Measurements from ENCODE around the gene SPDEF.

The SPDEF gene

DNA sequence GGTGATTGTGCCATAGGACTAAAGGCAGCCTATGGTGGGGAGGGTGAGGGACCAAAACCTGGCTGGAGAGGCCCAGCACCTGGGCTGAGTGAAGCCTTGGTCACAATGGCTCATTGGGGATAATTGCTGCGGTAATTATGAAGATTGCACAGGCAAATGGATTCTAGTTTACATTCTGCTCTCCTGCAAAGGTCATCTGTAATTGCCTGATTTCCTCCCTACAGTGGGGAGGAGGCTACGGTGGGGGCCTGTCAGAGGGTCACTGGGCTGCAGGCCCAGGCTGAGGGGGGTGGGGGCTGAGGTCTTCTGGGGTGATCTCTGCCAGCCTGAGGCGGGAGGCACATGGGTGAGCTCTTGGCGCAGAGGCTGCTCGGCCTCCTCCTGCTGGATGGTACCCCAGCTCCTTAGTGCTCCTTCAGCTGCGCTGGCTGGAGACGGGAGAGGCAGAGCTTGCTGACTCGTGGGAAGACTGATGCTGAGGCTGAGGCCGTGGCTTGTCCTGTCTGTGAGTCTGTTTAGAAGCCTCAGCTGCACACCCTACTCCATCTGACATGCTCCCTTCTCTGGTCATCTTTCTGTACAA lies 59.9 kb downstream of the SPDEF start:
- no peak overlapping the region for H3K4me3 ChIP-seq (ENCODE audit: low read depth, low read length)
- no peak for DNase-seq (ENCODE audit: low read depth)

- DNase-seq (ENCODE audit: low read depth): no peak
- H3K4me3 ChIP-seq (ENCODE audit: low read depth, low read length): no peak overlapping the region
These were observed 61.2 kb downstream of the SPDEF start for GRCh38 chr6:34494973-34495372.

DNA sequence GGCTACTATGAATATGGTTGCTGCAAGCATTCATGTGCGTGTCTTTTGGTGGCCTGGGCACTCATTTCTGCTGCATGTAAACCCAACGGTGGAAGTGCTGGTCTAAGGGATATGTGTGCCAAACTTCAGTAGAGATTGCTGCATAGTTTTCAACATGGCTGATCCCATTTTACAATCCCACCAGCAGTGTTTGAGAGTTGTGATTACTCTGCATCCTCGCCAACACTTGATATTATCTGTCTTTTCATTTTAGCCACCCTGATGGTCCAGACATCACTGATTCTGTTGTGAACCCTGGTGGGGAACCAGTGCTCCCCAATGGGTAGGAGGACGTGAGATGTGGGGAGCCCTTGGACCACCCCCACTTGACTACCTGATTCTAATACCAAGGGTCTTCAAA lies 62.8 kb downstream of the SPDEF start:
- no peak for DNase-seq (ENCODE audit: low read depth)
- no peak overlapping the region for H3K4me3 ChIP-seq (ENCODE audit: low read depth, low read length)

DNA sequence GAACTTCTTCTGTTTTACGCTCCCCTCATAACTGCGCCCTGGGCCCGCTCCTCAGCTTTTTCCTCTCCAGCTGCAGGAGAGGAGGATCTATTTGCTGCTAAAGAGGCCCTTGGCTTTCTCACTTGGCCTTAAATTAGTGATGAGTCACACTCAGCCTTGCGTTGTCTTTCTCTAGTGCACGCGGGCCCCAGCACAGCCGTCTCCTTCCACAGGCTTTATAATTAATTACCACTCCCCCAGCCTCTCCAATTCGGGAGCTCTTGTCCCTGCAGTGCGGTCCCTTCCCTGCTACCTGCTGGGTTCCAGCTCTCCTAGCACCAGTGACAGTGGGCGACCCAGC lies 65.1 kb downstream of the SPDEF start:
- peak; percentile 21 for DNase-seq (ENCODE audit: low read depth)
- H3K4me3 ChIP-seq (ENCODE audit: low read depth, low read length): no peak overlapping the region

DNA sequence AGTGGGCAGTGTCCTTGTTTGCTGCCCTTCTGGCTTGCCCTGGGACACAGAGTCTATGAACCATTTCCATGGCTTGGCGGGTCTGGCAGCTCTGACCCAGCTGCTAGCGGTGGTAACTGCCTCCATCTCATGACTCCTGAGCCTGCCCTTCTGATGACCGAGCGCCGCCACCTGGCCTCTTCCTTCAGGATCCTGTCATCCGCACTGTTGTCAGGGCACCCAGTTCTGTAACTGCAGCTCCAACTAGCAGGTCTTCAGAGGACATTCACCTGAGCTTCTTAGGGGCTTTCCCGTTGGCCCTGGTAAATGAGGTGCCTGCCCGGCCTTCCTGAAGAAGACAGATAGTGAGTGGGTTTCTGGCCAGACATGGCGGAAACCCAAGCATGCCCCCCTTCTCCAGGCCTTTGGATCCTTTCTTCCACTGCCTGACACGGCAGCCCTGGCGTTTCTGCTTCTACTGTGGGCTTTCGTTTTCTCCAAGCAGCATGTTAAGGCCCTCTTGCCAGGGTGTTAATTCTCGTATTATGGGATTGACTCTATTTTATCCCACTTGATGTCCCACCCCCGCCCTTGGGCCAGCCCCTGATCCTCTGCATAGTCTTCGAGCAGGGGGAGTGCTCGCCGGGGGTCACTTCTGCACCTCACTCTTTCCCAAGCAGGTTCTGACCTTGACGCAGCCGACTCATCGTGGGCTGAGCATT lies 65.6 kb downstream of the SPDEF start:
- H3K4me3 ChIP-seq (ENCODE audit: low read depth, low read length): no peak overlapping the region
- DNase-seq (ENCODE audit: low read depth): no peak

DNA sequence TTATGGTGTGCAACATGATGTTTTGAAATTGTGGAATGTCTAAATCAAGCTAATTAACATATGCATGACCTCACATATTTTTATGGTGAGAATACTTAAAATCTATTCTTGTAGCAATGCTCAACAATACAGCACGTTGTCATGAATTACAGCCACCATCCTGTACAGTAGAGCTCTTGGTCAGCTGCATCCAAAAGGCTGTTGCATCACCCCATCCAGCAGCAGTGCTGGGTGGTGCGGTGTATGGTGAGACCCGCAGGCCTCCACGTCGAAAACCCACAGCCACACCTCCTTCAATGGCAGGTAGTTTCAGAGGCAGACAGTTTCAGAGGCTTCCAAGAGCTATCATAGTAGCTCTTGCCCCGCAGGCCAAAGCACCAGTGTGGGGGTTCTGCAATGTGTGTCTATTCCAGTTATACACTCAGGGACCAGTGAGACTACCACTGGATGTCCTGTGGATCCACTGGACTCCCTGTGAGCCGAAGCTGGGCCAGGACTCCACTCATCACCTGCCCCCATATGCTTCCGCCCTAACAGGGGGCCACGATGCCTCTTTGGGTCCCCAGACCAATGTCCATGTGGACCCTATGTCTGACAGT lies 66.8 kb downstream of the SPDEF start:
- DNase-seq (ENCODE audit: low read depth): no peak
- no peak overlapping the region for H3K4me3 ChIP-seq (ENCODE audit: low read depth, low read length)
